DND-41 (cell line): ENCODE data around the gene SLC30A7.

Experiments used
- ATAC-seq: fragments of 200-7000 bp; cut with Tn5 transposase; 3 replicates; pipeline ENCODE4 v1.9.1; 2021; ENCODE audit warnings: low read depth; ENCODE audit not compliant: insufficient read depth
- DNase-seq: peaks from one replicate; pipeline ENCODE4 v3.0.0-alpha.2; 2020
- H2AFZ ChIP-seq: 2 replicates; pipeline ENCODE4 v1.6.0; 2012; ENCODE audit warnings: low read depth, low read length
- H3K27ac ChIP-seq: 2 replicates; pipeline ENCODE4 v1.5.1; 2012; ENCODE audit warnings: low read length, inconsistent platforms
- H3K27me3 ChIP-seq: fragments of 200-600 bp; sonication (generic); 2 replicates; pipeline ENCODE4 v1.6.0; 2012; ENCODE audit warnings: low read length, mild to moderate bottlenecking, inconsistent platforms; ENCODE audit not compliant: insufficient read depth, poor library complexity
- H3K36me3 ChIP-seq: 2 replicates; pipeline ENCODE4 v1.5.1; 2012; ENCODE audit warnings: low read length, inconsistent platforms; ENCODE audit not compliant: insufficient read depth
- H3K4me1 ChIP-seq: 2 replicates; pipeline ENCODE4 v1.5.1; 2012; ENCODE audit warnings: mild to moderate bottlenecking, low read length; ENCODE audit not compliant: insufficient read depth
- H3K4me2 ChIP-seq: 2 replicates; pipeline ENCODE4 v1.6.0; 2012; ENCODE audit warnings: mild to moderate bottlenecking, moderate library complexity, low read length, inconsistent platforms; ENCODE audit not compliant: insufficient read depth
- H3K4me3 ChIP-seq, 2 experiments: fragments of 200-600 bp in 1 of 2; shearing (Covaris generic) in 1 of 2; 2 replicates each; pipeline ENCODE4 v1.5.1; 2012 to 2016; ENCODE audit warnings: inconsistent platforms in 2 of 2, low read length in 2 of 2, mild to moderate bottlenecking in 2 of 2, low read depth in 1 of 2, moderate library complexity in 1 of 2
- H3K79me2 ChIP-seq: 2 replicates; pipeline ENCODE4 v1.6.0; 2012; ENCODE audit warnings: low read length, inconsistent platforms; ENCODE audit not compliant: insufficient read depth
- H3K9ac ChIP-seq: 2 replicates; pipeline ENCODE4 v1.6.0; 2012; ENCODE audit warnings: low read depth, mild to moderate bottlenecking, inconsistent platforms, low read length, moderate library complexity
- H3K9me3 ChIP-seq: 2 replicates; pipeline ENCODE4 v1.5.1; 2012; ENCODE audit warnings: low read length, moderate library complexity, mild to moderate bottlenecking, inconsistent platforms; ENCODE audit not compliant: insufficient read depth, severe bottlenecking
- H4K20me1 ChIP-seq: 2 replicates; pipeline ENCODE4 v1.6.0; 2012; ENCODE audit warnings: low read length; ENCODE audit not compliant: insufficient read depth
- CTCF ChIP-seq: IDR thresholded peaks from 2 replicates; pipeline ENCODE4 v1.5.1; 2012; ENCODE audit warnings: borderline replicate concordance, low read length, moderate library complexity, mild to moderate bottlenecking; ENCODE audit not compliant: poor library complexity, severe bottlenecking; ENCODE audit errors: extremely low read depth
- EZH2 ChIP-seq: IDR thresholded peaks from 3 replicates; pipeline ENCODE4 v1.6.1; 2012; ENCODE audit warnings: borderline replicate concordance, low read depth, mild to moderate bottlenecking, moderate library complexity, low read length, inconsistent platforms; ENCODE audit not compliant: severe bottlenecking

Gene SLC30A7

GRCh38 chr1:100892554-100892953, 3.3 kb upstream of the SLC30A7 start:
- H2AFZ ChIP-seq: no peak overlapping the region
- TF ChIP-seq EZH2 (no peak), CTCF (no peak)
- H3K4me2 ChIP-seq: peak overlapping the region; percentile 68
- H3K4me1 ChIP-seq: peaks cover 30% of the 10 kb centered on the region
- ATAC-seq (no peak), DNase-seq (no peak)
- peak overlapping the region in 1 of 2 experiments; percentile 66; a peak in 1 of 4 replicates for H3K4me3 ChIP-seq
- 0 out of 2 replicates have a peak overlapping the region, but pooled peaks have one; percentile 84 for H3K9ac ChIP-seq
- H4K20me1 ChIP-seq: peaks cover 7% of the 10 kb centered on the region; the same call in 1 of the 2 replicates
- H3K27ac ChIP-seq: no peak overlapping the region
- peaks cover 63% of the 10 kb centered on the region for H3K79me2 ChIP-seq
- H3K36me3 ChIP-seq: peaks cover 28% of the 10 kb centered on the region
- peaks cover 31% of the 10 kb centered on the region for H3K9me3 ChIP-seq
- no peaks in the 10 kb centered on the region for H3K27me3 ChIP-seq

GRCh38 chr1:100893718-100894117, 2.2 kb upstream of the SLC30A7 start:
- peak overlapping the region; percentile 68 for H3K4me2 ChIP-seq
- H3K27me3 ChIP-seq: no peaks in the 10 kb centered on the region
- H2AFZ ChIP-seq: no peak overlapping the region; the same call in 1 of the 2 replicates
- peak overlapping the region; percentile 84 for H3K9ac ChIP-seq
- H3K4me3 ChIP-seq: peak overlapping the region; percentile 66 to 88
- H3K79me2 ChIP-seq: peaks cover 75% of the 10 kb centered on the region
- no peak for DNase-seq
- peaks cover 26% of the 10 kb centered on the region for H3K9me3 ChIP-seq
- no peak for ATAC-seq
- peaks cover 35% of the 10 kb centered on the region for H3K36me3 ChIP-seq
- peaks cover 42% of the 10 kb centered on the region for H3K4me1 ChIP-seq
- peaks cover 7% of the 10 kb centered on the region; the same call in 1 of the 2 replicates for H4K20me1 ChIP-seq
- H3K27ac ChIP-seq: peak overlapping the region; percentile 92
- no peak for TF ChIP-seq EZH2
- no peak for TF ChIP-seq CTCF

- H2AFZ ChIP-seq: peak within 1 kb of the TSS; percentile 82
- DNase-seq: peak; percentile 71
- H3K4me1 ChIP-seq: peaks cover 48% of the 10 kb centered on the region
- H3K27me3 ChIP-seq: no peaks in the 10 kb centered on the region
- H3K9me3 ChIP-seq: peaks cover 14% of the 10 kb centered on the region
- TF ChIP-seq EZH2 (no peak), CTCF (no peak)
- ATAC-seq: peak; percentile 49
- peak within 1 kb of the TSS; percentile 92 for H3K27ac ChIP-seq
- H3K4me3 ChIP-seq: peak within 1 kb of the TSS; percentile 66 to 88
- peak within 1 kb of the TSS; percentile 84 for H3K9ac ChIP-seq
- H4K20me1 ChIP-seq: peaks cover 7% of the 10 kb centered on the region; the same call in 1 of the 2 replicates
- H3K36me3 ChIP-seq: peaks cover 35% of the 10 kb centered on the region
- H3K4me2 ChIP-seq: peak within 1 kb of the TSS; percentile 68
- H3K79me2 ChIP-seq: peaks cover 81% of the 10 kb centered on the region
Observed at GRCh38 chr1:100894603-100895539, 1.0 kb upstream of the SLC30A7 start, which contains the start of gene EXTL2. Gene EXTL2, minus strand, starts transcription at chr1:100894842. Its CDS starts 6,085 bp downstream, at chr1:100888757.
